Kidney capillary endothelial cell (primary cell): ENCODE data around the gene CABP5.
"Not testable (repeated sequence)": the region's sequence is repeated elsewhere in the genome, so short reads cannot be mapped to it uniquely, and the experiment has no call there.

Experiments
- DNase-seq: peaks from one replicate; pipeline ENCODE4 v3.0.0-alpha.2; 2018; ENCODE audit warnings: low spot score

CABP5 gene

GRCh38 chr19:48043675-48044258 is at the start of gene CABP5:
Gene CABP5, minus strand, starts transcription at chr19:48044079. Its CDS starts 157 bp downstream, at chr19:48043922.
- no peak for DNase-seq

- not testable (repeated sequence) for DNase-seq
Observed at GRCh38 chr19:48091111-48091718, 47.3 kb upstream of the CABP5 start.

- no peak for DNase-seq
Observed at GRCh38 chr19:48090281-48090802, 46.5 kb upstream of the CABP5 start.

- DNase-seq = not testable (repeated sequence)
Observed at GRCh38 chr19:48088991-48089390, 45.1 kb upstream of the CABP5 start.

GRCh38 chr19:48085904-48086864 is 42.3 kb upstream of the CABP5 start:
- DNase-seq = no peak

- DNase-seq = no peak
Observed at GRCh38 chr19:48085076-48085475, 41.2 kb upstream of the CABP5 start.

GRCh38 chr19:48081106-48081505 is 37.2 kb upstream of the CABP5 start:
- DNase-seq = no peak

- not testable (repeated sequence) for DNase-seq
Observed at GRCh38 chr19:48070177-48070769, 26.4 kb upstream of the CABP5 start.

- no peak for DNase-seq
Observed at GRCh38 chr19:48069435-48069834, 25.6 kb upstream of the CABP5 start.

GRCh38 chr19:48064509-48064908 is 20.6 kb upstream of the CABP5 start:
- no peak for DNase-seq

- no peak for DNase-seq
Observed at GRCh38 chr19:48061401-48062344, 17.8 kb upstream of the CABP5 start.

- no peak for DNase-seq
Observed at GRCh38 chr19:48060381-48060780, 16.5 kb upstream of the CABP5 start.

- no peak for DNase-seq
Observed at GRCh38 chr19:48059331-48059730, 15.5 kb upstream of the CABP5 start.

GRCh38 chr19:48053856-48054255 is 10.0 kb upstream of the CABP5 start:
- no peak for DNase-seq

GRCh38 chr19:48053076-48053475 is 9.2 kb upstream of the CABP5 start:
- no peak for DNase-seq

GRCh38 chr19:48051335-48052033 is 7.6 kb upstream of the CABP5 start:
- DNase-seq = no peak

GRCh38 chr19:48044561-48044960 is 682 bp upstream of the CABP5 start:
- DNase-seq = no peak

GRCh38 chr19:48041877-48042580 is 1.9 kb downstream of the CABP5 start:
- no peak for DNase-seq

GRCh38 chr19:48036765-48037164 is 7.1 kb downstream of the CABP5 start:
- DNase-seq = no peak

GRCh38 chr19:48033604-48034003 is 10.3 kb downstream of the CABP5 start:
- no peak for DNase-seq
